GM21717 (cell line): ENCODE results near the gene ACSL5.
"Not testable (repeated sequence)": the region's sequence is repeated elsewhere in the genome, so short reads cannot be mapped to it uniquely, and the experiment has no call there.

ENCODE experiments used
- ATAC-seq: cut with Tn5 transposase; IDR thresholded peaks from one replicate; pipeline ENCODE4 v1.9.1; 2021; ENCODE audit warnings: mild to moderate bottlenecking, moderate library complexity; ENCODE audit not compliant: unreplicated experiment

Gene ACSL5

DNA sequence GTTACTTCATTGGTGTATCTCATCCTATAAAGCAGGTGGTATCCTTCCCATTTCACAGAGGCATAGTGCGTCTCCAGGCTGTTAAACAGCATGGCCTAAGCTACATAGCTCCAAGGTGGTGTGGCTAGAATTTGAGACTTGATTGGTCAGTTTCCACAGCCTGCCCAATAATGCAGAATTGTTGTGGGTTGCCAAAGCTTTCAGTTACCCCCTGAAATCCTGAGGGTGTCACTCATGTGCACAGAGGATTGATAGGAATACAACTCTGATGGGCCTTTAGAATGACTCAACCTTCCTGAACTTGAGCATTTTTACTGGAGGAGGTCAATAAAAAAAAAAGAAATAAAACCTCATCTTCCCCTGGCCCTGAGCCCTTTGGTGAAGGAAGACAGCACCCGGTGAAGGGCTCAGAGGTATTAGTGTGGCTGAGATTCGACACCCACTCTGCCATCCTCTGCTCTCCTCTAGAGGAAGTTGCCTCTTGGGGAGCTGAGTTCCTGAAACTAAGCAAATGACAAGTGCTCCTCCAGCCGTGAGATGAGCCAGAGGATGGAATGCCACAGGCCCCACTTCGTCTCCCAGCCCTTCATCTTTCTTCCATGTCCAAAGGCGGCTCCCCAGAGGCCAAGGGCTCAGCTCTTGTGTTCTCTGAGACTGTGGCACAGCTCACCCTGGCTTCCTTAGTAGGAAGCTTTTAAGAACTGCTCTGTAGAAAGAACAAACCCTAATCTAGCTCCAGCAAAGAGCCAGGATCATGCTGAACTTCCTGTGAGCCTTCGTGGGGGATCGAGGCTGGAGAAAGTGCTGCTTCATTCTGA lies 1.0 kb downstream of the ACSL5 start:
- peak; percentile 46 for ATAC-seq

DNA sequence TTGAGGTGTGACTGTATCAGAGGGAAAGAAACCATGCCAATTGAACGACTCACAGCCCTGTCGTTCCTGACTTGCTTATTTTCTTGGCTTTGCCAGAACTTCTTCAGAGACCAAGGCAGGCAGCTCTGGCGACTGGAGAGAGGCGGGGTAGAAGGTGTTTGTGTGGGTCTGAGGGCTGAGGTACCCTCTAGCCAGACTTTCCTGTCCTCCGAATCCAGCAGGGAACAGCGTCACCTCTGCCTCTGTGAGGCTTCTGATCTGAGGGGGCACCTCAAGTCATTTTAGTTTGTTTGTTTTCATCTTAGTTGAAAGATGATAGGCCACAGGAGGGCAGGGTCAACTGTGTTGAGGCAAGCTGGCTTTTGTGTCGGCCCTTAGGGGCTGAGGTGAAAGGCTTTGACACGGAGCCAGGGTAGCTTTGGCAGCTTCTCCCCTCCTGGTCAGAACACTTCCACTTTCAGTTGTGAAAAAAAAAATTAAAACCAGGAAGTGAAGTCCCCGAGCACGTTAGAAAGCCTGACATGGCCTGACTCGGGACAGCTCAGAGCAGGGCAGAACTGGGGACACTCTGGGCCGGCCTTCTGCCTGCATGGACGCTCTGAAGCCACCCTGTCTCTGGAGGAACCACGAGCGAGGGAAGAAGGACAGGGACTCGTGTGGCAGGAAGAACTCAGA lies 1.9 kb downstream of the ACSL5 start:
- peak; percentile 91 for ATAC-seq

DNA sequence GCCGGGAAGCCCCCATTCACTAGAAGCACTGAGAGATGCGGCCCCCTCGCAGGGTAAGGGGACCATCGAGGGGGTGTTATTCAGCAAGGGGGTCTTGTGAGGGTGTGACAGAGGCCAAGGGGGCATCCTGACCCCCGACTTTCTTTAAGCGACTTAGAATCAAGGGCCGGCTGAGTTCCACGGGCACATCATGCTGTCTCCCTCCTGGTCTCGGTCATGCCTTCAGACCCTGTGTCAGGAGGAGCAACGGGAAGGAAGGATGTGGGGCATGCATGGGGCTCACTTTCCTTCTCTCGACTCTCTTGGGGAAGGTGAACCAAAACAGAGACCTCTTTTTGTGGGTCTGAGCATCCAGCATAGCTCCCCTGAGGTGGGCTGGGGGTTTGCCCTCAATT lies 2.5 kb downstream of the ACSL5 start:
- peak; percentile 42 for ATAC-seq

DNA sequence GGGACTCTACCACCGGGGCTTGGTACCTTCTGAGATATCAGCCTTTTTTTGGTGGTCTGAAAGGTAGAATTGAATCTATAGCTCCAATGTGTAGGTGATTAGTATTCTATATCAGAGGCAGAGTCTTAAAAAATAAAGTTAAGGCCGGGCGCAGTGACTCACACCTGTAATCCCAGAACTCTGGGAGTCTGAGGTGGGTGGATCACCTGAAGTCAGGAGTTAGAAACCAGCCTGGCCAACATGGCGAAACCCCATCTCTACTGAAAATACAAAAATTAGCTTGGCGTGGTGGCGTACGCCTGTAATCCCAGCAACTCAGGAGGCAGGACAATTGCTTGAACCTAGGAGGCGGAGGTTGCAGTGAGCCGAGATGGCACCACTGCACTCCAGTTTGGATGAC lies 3.2 kb downstream of the ACSL5 start:
- ATAC-seq: not testable (repeated sequence)

DNA sequence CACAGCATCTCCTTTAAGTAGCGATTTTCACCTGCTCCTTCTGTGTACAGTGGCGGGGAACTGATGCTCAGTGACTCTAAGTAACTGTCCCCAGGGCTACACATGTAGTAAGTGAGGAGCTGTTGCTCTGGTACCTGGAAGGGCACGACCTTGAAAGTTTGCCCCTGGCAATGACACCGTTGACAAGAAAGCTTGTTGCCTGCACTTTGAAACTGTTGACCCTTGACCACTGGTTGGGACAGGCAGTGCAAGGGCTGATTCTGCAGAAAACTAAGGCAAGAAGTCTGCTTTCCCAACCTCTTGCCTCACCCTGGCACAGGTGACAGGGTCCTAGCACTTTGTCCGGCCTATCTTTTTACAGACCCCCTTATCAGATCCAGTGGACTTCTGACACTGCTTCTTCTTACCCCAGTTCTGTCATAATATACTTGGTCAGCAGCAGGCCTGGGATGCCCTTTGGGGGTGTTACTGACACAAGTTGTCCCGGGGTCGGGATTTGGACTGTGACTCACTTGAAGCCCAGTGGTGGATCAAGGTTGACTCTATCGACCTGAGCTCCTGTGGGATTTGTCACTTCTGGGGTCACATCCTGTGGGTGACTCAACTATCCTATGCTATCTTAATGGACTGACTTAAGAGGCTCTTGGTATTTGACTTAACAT lies 5.8 kb downstream of the ACSL5 start:
- ATAC-seq: no peak

DNA sequence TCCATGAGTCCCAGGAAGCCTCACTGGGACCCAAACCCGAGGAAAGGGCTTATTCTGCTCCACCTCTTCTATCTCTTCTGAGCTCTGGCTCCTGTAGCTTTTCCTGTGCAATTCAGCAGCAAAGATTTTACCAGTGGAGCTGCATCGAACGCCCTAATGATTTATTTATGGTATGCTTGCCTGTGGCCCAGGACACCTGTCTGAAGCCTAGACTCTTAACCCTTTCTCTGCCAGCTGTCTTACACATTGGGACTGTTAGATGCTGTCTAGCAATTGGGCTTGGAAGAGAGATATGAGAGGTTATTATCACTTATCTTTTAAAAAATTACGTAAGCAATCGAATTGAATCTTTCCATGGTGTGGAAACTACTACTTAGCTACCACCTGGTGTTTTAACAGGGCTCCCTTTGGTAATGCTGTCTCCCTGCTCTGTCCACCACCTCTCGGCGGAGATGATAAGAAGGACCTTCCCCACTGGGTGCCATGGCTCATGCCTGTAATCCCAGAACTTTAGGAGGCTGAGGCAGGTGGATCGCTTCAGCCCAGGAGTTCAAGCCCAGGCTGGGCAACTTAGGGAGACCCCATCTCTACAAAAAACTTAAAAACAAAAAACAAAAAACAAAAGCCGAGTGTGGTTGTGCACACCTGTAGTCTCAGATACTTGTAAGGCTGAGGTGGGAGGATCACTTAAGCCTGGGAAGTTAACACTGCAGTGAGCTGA lies 8.8 kb downstream of the ACSL5 start:
- no peak for ATAC-seq

DNA sequence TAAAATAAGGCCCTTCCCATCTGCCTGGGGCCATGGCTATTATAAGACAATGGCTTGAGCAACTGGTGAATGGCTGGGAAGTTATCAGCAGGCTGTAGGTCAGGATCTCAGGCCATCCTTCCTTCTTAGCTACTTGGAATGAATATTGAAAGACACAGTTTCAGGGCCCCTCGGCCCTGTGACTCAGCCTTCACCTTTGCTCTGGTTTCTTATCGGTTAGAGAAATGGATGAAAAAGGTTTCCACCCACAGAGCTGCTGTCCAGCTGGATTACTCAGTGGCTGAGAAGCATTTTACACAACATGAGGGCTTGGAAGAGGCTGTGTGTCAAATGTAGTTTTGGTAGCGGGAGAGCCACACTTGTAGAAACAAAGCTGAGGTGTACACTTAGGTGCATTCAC lies 9.4 kb downstream of the ACSL5 start:
- no peak for ATAC-seq

DNA sequence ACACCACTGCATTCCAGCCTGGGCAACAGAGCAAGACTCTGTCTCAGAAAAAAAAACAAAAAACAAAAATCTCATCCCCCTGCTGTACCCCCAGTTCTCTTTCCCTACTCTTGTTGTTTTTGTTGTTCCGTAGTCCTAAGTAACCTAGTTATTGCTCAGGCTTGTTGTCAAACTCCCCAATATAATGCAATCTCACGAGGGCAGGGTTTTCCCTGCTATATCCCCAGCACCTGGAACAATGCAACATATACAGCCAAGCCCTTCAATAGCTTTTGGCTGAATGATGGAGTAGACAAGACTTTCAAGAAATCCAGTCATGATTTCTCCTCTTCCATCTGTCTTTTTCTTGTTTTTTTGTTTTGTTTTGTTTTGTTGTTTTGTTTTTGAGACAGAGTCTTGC lies 10.2 kb downstream of the ACSL5 start:
- ATAC-seq: no peak

DNA sequence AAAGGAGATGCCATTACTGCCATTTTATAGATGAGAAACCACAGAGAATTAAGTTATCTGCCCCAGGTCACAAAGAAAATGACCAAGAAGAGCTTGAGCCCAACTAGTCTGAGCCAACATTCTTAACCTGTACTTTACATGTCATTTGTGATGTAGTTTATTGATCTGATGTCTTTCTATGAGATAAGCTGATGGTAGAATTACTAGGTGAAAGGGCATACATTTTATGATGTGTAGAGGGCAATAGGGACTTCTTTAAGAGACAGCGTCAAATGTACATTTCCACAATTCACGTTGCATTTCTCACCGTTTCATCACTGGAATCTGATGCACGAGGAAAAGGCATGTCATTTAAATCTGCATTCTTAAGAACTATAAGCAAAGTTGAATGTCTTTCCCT lies 11.3 kb downstream of the ACSL5 start:
- ATAC-seq: no peak

DNA sequence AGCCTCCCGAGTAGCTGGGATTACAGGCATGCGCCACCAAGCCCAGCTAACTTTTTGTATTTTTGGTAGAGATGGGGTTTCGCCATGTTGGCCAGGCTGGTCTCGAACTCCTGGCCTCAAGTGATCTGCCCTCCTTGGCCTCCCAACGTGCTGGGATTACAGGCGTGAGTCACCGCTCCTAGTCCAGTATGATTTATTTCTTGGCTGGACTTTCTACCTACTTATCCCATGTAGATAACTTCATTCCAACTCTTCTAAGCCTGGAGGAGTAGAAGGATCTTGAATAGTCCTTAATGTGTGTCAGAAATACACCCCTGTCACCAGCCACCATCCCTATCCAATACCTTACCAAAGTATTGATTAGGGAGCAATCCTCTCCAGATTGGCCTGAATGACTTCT lies 14.1 kb downstream of the ACSL5 start:
- not testable (repeated sequence) for ATAC-seq

DNA sequence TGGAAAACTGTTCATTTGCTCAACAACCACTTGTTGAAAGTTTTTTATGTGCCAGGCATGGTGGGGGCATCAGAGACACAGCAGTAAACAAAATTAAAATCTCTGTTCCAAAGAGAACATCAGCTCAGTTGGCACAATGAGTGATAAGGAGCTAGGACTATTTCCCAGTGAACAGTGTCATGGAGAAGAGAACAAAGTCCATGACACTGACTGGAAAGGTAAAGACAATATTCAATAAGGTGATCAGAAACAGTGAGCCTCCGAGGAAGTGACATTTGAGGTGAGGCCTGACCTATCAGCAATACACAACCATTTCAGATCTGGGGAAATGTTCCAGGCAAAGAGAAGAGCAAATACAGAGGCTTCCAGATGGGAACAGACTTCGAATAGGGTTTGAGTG lies 14.6 kb downstream of the ACSL5 start:
- ATAC-seq: no peak

DNA sequence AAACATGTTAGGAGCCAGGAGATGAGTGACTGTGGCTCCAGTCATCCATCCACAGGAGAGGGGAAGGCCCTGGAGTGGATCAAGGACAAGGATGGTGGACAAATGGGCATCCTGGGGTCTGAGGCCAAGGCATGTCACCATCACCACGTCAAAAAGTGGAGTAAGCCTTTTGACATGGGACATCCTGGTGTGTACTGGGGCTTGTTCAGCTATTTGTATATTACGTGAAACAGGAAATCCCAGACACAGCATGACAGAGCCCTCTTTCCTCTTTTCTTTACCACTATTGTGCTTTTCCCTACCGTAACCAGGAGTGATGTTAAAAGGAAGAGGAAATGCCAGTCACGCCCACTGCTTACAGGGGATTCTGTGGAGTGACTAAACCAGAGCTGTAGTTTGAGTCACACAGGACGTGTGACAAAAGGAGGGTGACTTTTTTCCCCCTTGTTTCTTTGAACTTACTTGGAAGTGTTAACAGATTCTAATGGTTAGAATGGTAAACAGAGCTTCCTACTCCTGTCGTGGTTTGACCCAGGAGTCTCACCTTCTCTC lies 15.4 kb downstream of the ACSL5 start:
- peak; percentile 88 for ATAC-seq

DNA sequence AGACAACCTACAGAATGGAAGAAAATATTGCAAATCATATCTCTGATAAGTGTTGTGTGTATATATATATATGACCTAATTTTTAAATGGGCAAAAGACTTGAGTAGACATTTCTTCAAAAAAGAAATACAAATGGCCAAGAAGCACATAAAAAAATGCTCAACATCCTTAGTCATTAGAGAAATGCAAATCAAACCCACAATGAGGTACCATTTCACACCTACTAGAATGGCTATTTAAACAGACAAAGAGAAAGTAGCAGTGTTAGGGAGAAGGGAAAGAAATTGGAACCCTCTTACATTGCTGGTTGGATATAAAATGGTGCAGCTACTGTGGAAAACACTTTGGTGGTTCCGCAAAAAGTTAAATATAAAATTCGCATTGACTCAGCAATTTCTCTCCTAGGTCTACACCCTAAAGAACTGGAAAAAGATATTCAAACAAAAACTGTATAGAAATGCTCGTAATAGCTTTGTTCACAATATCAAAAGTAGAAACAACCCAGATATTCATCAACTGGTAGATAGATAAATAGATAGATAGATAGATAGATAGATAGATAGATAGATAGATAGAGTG lies 16.3 kb downstream of the ACSL5 start:
- no peak for ATAC-seq

DNA sequence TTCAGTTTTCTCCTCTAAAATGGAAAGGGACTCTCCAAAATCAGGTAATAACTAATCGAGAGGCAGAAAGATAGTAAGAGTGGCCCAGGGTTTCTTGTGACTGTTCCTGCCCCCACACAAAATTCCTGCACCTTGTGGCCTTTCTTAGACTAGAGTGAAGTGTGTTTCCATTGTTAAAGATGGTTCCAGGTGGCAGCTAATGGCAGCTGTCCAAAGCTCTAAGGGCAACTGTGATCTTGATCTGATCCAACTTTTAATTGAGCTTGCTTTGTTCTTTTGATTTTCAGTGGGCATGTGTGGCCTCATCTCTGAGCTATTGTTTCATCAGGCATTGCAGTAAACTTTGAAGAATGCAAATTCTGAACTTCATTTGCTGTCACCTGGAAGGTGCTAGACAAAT lies 19.4 kb downstream of the ACSL5 start:
- ATAC-seq: no peak

DNA sequence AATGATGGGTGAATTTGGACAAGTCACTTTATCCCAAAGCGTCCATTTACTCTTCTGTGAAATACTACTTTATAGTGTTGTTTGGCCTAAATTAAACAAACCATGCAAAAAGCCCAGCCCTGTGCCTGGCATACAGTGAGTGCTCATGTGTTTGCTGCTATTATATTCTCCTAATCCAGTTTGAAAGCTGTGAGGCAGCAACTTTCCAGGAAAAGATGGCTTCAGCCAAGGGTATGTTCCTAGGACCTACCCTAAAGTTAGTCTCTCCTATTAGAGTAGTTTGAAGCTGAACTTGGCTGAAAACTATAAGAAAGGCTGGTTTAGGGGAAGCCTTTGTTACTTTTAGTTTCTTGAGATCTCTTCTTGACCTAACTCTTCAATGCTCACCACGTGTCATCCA lies 19.9 kb downstream of the ACSL5 start:
- no peak for ATAC-seq

DNA sequence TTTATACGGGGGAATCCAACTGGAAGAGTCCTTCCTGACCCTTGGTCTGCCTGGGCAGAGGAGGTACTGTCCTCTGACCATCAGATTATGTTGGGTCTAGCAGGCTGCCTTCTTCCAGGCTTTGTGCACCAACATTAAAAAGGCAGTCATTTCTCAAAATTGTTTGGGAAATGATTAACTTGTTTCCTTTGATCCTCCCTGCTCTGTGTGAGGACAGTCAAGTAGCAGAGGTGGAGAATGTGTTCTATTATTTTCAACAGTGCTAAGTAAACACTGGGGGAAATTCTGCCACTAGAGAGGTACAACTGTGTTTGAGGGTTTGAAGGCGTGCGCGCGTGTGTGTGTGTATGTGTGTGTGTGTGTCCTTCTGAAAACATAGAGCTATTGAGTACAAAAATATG lies 20.6 kb downstream of the ACSL5 start:
- no peak for ATAC-seq

DNA sequence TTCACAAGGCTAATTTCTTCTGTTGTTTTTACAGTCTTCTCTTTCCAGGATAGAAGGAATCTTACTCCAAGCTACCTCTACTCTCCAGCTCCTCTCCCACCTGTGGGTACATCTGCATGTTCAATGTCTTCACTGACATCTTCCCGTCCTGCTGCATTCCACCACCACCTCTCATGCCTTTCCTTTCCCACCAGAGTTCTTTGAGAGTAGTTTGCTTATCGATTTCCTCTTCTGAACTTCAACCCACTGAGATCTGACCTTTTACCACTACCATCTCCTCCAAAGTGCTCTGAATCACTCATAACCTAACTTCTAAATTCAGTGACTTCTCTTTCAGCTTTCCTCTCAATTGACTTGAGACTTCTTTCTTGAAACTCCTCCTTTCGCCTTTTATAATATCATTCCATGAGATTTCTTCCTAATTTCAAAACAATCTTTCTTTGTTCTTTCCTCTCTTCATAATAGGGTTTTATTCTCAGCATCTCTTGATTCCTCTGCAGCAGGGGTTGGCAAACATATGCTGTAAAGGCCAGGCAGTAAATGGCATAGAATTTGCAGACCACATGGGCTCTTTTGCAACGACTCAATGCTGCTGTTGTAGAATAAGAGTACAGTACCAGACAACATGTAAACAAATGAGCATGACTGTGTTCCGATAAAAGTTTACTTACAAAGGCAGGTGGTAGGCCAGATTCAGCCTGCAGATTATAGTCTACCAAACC lies 22.1 kb downstream of the ACSL5 start:
- ATAC-seq: no peak

DNA sequence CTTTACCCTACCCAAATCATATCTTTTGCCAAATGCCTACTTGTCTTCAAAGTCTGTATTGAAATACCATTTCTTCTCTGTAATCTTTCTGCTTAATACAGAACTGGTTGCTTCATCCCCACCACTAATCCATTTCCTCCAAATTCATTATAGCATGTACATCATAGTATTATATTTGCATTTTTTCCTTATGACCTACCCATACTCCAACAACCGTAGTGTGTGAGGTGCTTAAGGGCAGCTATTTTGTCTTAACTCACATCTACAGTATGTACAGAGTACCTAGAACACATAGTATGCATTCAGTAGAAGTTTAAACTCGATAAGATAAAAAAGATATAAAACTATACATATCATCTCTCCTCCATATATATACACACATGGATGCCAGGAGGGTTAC lies 23.7 kb downstream of the ACSL5 start:
- ATAC-seq: no peak

DNA sequence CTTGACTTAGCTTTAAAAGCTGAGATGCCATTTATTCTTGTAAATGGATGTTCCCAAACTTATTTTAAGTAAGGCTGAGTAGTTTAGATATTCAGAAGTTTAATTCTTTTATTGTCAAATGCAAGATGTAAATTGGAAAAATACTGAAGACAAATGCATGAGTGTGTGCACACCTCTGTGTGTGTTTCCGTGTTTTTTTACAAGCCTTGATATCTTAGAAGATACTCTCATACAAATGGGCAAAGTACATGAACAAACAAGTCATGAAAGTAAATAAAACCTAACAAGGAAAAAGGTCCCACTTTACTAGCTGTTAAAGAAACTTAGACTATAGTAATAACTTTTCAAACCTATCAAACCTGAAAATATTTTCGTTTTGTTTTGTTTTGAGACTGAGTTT lies 29.0 kb downstream of the ACSL5 start:
- ATAC-seq: no peak

DNA sequence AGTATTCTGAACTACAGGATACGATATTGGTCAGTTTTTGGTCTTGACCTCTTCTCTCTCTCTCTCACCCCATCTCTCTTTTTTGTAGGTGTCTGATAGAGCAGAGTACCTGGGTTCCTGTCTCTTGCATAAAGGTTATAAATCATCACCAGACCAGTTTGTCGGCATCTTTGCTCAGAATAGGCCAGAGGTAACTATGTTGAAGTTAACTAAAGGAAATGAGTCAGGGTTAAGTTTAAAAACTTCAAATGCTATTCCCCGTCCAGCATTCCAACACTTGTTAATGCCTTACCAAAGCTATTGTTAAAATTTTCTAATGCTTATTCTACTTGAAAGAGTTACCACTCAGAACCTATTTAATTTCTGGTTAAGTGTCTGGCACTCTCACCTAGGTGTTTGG lies 30.7 kb downstream of the ACSL5 start:
- no peak for ATAC-seq
